Nucleus accumbens (tissue), 56 donors: ENCODE results near the gene SYTL3.
"Not testable (repeated sequence)": the region's sequence is repeated elsewhere in the genome, so short reads cannot be mapped to it uniquely, and the experiment has no call there.

ENCODE experiments used
- DNase-seq, 56 donors: peaks; one replicate each; lab custom pipeline; 2025; lab: John Stamatoyannopoulos, UW

SYTL3 gene

DNA sequence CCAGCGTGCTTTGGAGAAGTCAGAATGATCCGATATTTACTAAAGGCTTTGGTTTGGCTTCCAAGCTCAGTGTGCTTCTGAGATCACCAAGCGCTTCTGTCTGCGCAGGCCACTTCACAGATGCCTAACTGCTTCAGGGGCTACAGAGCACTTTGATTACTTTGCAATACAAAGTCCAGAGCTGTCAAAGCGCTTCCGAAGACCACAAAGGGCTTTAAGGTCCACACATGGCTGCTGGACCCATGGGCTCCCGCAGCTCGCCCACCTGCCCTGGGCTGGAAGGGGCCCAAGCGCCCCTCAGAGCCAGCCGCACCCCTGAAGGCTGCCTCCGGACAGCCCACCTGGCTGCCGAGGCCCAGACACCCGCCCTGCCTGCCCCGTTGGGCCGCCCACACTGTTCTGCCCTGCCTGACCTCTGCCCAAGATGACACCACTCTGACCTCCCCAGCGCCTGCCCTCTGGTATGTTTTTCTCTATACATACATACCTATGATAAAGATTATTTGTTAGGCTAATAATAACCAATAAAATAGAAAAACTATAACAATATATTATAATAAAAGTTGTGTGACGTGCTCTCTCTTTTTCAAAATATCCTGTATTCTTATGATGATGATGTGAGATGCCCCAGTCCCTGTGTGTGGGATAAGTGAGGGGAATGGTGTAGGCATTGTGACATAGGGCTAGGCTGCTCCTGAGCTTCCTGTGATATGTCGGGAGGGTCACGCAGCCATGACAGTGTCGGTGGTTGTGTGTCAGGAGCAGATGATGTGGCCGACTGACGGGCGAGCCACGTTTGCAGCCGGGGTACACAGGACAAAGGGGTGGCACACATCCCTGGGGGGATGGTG is 27.9 kb upstream of the SYTL3 start:
- no peak for DNase-seq

- no peak for DNase-seq
Measured at GRCh38 chr6:158622545-158623190, 27.2 kb upstream of the SYTL3 start.

GRCh38 chr6:158624684-158625682 is 24.9 kb upstream of the SYTL3 start:
- peak in 16 of 56 donors; percentile 5 to 77 (median 32) for DNase-seq

DNA sequence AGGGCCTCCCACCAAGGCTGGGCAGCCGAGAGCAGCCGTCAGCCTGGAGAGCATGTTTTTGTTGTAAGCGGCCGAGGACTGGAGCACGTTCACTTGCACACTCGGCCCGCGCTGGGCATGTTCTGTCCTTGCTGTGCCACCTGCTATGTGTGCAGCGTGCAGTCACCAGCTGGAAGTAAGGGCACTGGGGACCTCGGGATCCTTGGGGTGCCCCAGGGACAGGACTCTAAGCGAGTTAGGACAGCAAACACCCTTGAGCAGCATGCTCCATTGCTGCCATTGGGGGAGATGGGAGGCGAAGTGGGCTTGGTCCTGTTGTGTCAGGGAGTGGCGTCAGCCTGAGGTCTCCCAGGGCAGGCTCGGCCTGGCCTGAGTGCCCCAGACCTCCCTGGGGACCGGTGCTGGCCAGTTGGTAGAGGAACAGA is 24.0 kb upstream of the SYTL3 start:
- no peak for DNase-seq

- DNase-seq, result no peak
Measured at GRCh38 chr6:158626360-158627167, 23.3 kb upstream of the SYTL3 start.

- no peak for DNase-seq
Measured at GRCh38 chr6:158627168-158627939, 22.5 kb upstream of the SYTL3 start.

DNA sequence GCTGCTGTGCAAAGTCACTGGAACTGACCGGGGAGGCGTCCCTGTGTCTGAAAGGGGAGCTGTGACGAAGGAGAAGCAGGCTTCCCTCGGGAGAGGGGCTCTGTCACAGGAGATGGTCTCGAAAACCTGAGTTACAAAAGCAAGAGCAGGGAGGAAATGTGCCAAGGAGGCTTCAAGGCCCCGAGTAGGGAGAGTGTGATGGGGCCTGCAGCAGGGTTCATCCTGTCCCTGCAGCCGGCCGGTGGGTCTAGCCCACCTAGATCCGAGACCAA is 22.0 kb upstream of the SYTL3 start:
- no peak for DNase-seq

DNA sequence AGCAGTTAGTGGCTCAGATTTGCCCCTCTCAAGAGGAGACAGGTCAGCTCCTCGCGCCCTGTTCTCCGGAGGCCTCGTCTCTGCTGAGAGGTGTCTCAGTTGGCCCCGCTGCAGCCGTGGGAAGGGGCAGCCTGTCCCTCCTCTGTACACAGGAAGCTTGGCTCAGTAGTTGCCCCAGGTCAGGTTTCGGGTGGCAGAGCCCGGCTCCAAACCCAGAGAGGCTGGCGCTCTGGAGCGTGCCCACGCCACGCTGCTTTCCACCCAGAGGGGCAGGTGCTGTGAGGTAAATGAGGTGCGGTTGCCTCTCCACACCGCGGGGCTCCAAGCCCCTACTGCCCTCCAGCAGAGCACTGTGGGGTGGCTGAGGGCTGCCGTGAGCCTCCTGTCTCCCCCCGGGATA is 21.3 kb upstream of the SYTL3 start:
- DNase-seq, result no peak

- no peak for DNase-seq
Measured at GRCh38 chr6:158629367-158630221, 20.3 kb upstream of the SYTL3 start.

GRCh38 chr6:158630938-158631616 is 18.8 kb upstream of the SYTL3 start:
- DNase-seq, result no peak

- DNase-seq, result no peak
Measured at GRCh38 chr6:158631678-158632537, 17.9 kb upstream of the SYTL3 start.

GRCh38 chr6:158632538-158633119 is 17.2 kb upstream of the SYTL3 start:
- not testable (repeated sequence) for DNase-seq

- no peak for DNase-seq
Measured at GRCh38 chr6:158633127-158633526, 16.7 kb upstream of the SYTL3 start.

GRCh38 chr6:158634695-158635426 is 15.0 kb upstream of the SYTL3 start:
- DNase-seq, result no peak

- DNase-seq, result no peak
Measured at GRCh38 chr6:158635427-158636073, 14.3 kb upstream of the SYTL3 start.
